Measurements from ENCODE around the gene RC3H2.
"Not testable (repeated sequence)": the region's sequence is repeated elsewhere in the genome, so short reads cannot be mapped to it uniquely, and the experiment has no call there.

The RC3H2 gene

GRCh38 chr9:122912964-122913673 lies 8.0 kb upstream of the RC3H2 start, which contains the start of gene ZBTB6:
ZBTB6 (minus strand) TSS chr9:122913323; CDS start chr9:122912072, 1,251 bp downstream.
- peak; percentile 51 for DNase-seq

- DNase-seq, result no peak
These were observed 7.5 kb upstream of the RC3H2 start for GRCh38 chr9:122912671-122912963.

- DNase-seq, result not testable (repeated sequence)
These were observed 963 bp upstream of the RC3H2 start for GRCh38 chr9:122906122-122906521.

- DNase-seq, result no peak
These were observed 715 bp downstream of the RC3H2 start for GRCh38 chr9:122904466-122904822.

GRCh38 chr9:122900791-122901190 lies 4.4 kb downstream of the RC3H2 start:
- DNase-seq, result no peak

- no peak for DNase-seq
These were observed 7.2 kb downstream of the RC3H2 start for GRCh38 chr9:122897969-122898368.

GRCh38 chr9:122888480-122888879 lies 16.7 kb downstream of the RC3H2 start:
- no peak for DNase-seq

- DNase-seq, result no peak
These were observed 22.0 kb downstream of the RC3H2 start for GRCh38 chr9:122883125-122883524.

GRCh38 chr9:122879443-122879842 lies 25.7 kb downstream of the RC3H2 start:
- no peak for DNase-seq

- no peak for DNase-seq
These were observed 29.6 kb downstream of the RC3H2 start for GRCh38 chr9:122875523-122875922.

- DNase-seq, result not testable (repeated sequence)
These were observed 37.9 kb downstream of the RC3H2 start for GRCh38 chr9:122867276-122867675.

- no peak for DNase-seq
These were observed 39.1 kb downstream of the RC3H2 start for GRCh38 chr9:122866079-122866478.

GRCh38 chr9:122865300-122865699 lies 39.9 kb downstream of the RC3H2 start:
- DNase-seq, result no peak

GRCh38 chr9:122863407-122863806 lies 41.8 kb downstream of the RC3H2 start:
- no peak for DNase-seq

GRCh38 chr9:122860319-122861142 lies 44.6 kb downstream of the RC3H2 start:
- no peak for DNase-seq

- DNase-seq, result no peak
These were observed 47.3 kb downstream of the RC3H2 start for GRCh38 chr9:122857815-122858214.

- not testable (repeated sequence) for DNase-seq
These were observed 52.9 kb downstream of the RC3H2 start for GRCh38 chr9:122852085-122852786.

GRCh38 chr9:122848256-122848943 lies 56.8 kb downstream of the RC3H2 start:
- no peak for DNase-seq

GRCh38 chr9:122846371-122846940 lies 58.7 kb downstream of the RC3H2 start:
- no peak for DNase-seq

- no peak for DNase-seq
These were observed 60.0 kb downstream of the RC3H2 start for GRCh38 chr9:122845116-122845515.

GRCh38 chr9:122844137-122844536 lies 61.0 kb downstream of the RC3H2 start:
- DNase-seq, result no peak

GRCh38 chr9:122841501-122841900 lies 63.7 kb downstream of the RC3H2 start:
- DNase-seq, result no peak

GRCh38 chr9:122838441-122838840 lies 66.7 kb downstream of the RC3H2 start:
- not testable (repeated sequence) for DNase-seq
